DND-41 (cell line): Measurements from ENCODE around the gene NUDT4.

Source experiments
- CTCF ChIP-seq: IDR thresholded peaks from 2 replicates; pipeline ENCODE4 v1.5.1; 2012; ENCODE audit warnings: borderline replicate concordance, low read length, moderate library complexity, mild to moderate bottlenecking; ENCODE audit not compliant: poor library complexity, severe bottlenecking; ENCODE audit errors: extremely low read depth
- EZH2 ChIP-seq: IDR thresholded peaks from 3 replicates; pipeline ENCODE4 v1.6.1; 2012; ENCODE audit warnings: borderline replicate concordance, low read depth, mild to moderate bottlenecking, moderate library complexity, low read length, inconsistent platforms; ENCODE audit not compliant: severe bottlenecking

GRCh38 chr12:93443576-93443975 is 65.9 kb downstream of the NUDT4 start:
- TF ChIP-seq CTCF: no peak
- TF ChIP-seq EZH2: no peak
